Loucy (cell line): ENCODE data around the gene SOCS2.

ENCODE experiments used
- H2AFZ ChIP-seq: fragments of 200-600 bp; sonication (generic); 2 replicates; pipeline ENCODE4 v1.6.0; 2016; ENCODE audit warnings: antibody characterized with exemption, mild to moderate bottlenecking, low read length, moderate library complexity
- H3F3A ChIP-seq: fragments of 200-600 bp; 2 replicates; pipeline ENCODE4 v1.6.0; 2016; ENCODE audit warnings: antibody characterized with exemption, low read depth, mild to moderate bottlenecking
- H3K27me3 ChIP-seq: fragments of 200-600 bp; sonication (generic); 2 replicates; pipeline ENCODE4 v1.6.1; 2014; ENCODE audit warnings: low read length, mild to moderate bottlenecking; ENCODE audit not compliant: insufficient read depth, poor library complexity, severe bottlenecking
- H3K36me3 ChIP-seq: fragments of 200-600 bp; sonication (generic); 2 replicates; pipeline ENCODE4 v1.6.1; 2016; ENCODE audit warnings: low read length; ENCODE audit not compliant: insufficient read depth
- H3K4me1 ChIP-seq: fragments of 200-600 bp; sonication (generic); 2 replicates; pipeline ENCODE4 v1.5.1; 2014; ENCODE audit warnings: low read length, mild to moderate bottlenecking; ENCODE audit not compliant: insufficient read depth, poor library complexity, severe bottlenecking
- H3K4me2 ChIP-seq: fragments of 200-600 bp; sonication (generic); 2 replicates; pipeline ENCODE4 v1.6.0; 2014; ENCODE audit warnings: antibody characterized with exemption, low read length, low read depth, mild to moderate bottlenecking; ENCODE audit not compliant: poor library complexity, severe bottlenecking
- H3K4me3 ChIP-seq: fragments of 200-600 bp; sonication (generic); 2 replicates; pipeline ENCODE4 v1.5.1; 2014; ENCODE audit warnings: low read length, mild to moderate bottlenecking, mixed read lengths; ENCODE audit not compliant: poor library complexity, severe bottlenecking
- H3K79me2 ChIP-seq: fragments of 200-600 bp; sonication (generic); 2 replicates; pipeline ENCODE4 v1.6.1; 2014; ENCODE audit warnings: low read length; ENCODE audit not compliant: insufficient read depth
- H3K9ac ChIP-seq: fragments of 200-600 bp; sonication (generic); 2 replicates; pipeline ENCODE4 v1.6.0; 2014; ENCODE audit warnings: mild to moderate bottlenecking, low read depth, low read length, moderate library complexity; ENCODE audit not compliant: poor library complexity, severe bottlenecking
- H3K9me2 ChIP-seq: fragments of 200-600 bp; sonication (generic); replicated peaks from 2 replicates; pipeline ENCODE4 v1.6.1; 2016; ENCODE audit warnings: low read depth, low read length, mixed read lengths
- H3K9me3 ChIP-seq: fragments of 200-600 bp; sonication (generic); 2 replicates; pipeline ENCODE4 v1.6.1; 2014; ENCODE audit warnings: mild to moderate bottlenecking, antibody characterized with exemption, low read length, low read depth; ENCODE audit not compliant: insufficient read depth
- H4K20me1 ChIP-seq: fragments of 200-600 bp; sonication (generic); 2 replicates; pipeline ENCODE4 v1.6.0; 2014; ENCODE audit warnings: antibody characterized with exemption, low read length, mild to moderate bottlenecking; ENCODE audit not compliant: insufficient read depth, poor library complexity, severe bottlenecking
- EZH2phosphoT487 ChIP-seq: fragments of 200-600 bp; IDR thresholded peaks from 2 replicates; pipeline ENCODE4 v1.6.1; 2018; ENCODE audit warnings: antibody characterized with exemption, mild to moderate bottlenecking, moderate library complexity, borderline replicate concordance
- TF ChIP-seq, protein P1 (sequence below): fragments of 200-600 bp; sonication (generic); conservative IDR thresholded peaks from 2 replicates; pipeline ENCODE4 v1.5.1; 2014; ENCODE audit warnings: mild to moderate bottlenecking, antibody characterized with exemption, low read length

The SOCS2 gene

DNA sequence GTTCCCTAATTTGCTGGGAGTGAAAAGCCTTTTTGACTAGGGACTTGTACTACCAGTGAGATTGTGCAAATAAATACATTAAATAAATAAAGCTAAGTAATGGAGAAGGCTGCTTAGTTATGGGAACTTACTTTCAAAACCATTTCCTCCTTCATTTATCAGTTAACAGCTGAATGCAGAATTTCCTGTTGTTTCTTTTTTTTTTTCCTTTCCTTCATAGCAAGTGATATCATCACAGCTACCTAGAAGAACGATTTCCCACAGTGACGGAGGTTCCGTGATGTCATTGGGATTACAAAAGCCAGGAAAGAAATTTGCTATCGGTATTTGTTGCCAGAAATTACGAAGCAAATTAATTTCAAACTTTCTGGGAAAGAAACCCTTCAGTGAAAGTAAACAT, 42.1 kb upstream of the SOCS2 start:
- no peaks in the 10 kb centered on the region for H3K9me2 ChIP-seq
- no peaks in the 10 kb centered on the region for H3K27me3 ChIP-seq
- H3K4me1 ChIP-seq = peaks cover 15% of the 10 kb centered on the region
- no peaks in the 10 kb centered on the region for H3K36me3 ChIP-seq
- peak overlapping the region; percentile 46 for H3K9ac ChIP-seq
- no peaks in the 10 kb centered on the region for H3K9me3 ChIP-seq
- no peaks in the 10 kb centered on the region for H3K79me2 ChIP-seq
- H3K4me3 ChIP-seq = peak overlapping the region; percentile 26
- peak overlapping the region; percentile 69 for H3K4me2 ChIP-seq
- H3F3A ChIP-seq = no peaks in the 10 kb centered on the region
- H4K20me1 ChIP-seq = no peaks in the 10 kb centered on the region
- peak overlapping the region; percentile 71; the same call in 1 of the 2 replicates for H2AFZ ChIP-seq
- TF ChIP-seq, protein P1, sequence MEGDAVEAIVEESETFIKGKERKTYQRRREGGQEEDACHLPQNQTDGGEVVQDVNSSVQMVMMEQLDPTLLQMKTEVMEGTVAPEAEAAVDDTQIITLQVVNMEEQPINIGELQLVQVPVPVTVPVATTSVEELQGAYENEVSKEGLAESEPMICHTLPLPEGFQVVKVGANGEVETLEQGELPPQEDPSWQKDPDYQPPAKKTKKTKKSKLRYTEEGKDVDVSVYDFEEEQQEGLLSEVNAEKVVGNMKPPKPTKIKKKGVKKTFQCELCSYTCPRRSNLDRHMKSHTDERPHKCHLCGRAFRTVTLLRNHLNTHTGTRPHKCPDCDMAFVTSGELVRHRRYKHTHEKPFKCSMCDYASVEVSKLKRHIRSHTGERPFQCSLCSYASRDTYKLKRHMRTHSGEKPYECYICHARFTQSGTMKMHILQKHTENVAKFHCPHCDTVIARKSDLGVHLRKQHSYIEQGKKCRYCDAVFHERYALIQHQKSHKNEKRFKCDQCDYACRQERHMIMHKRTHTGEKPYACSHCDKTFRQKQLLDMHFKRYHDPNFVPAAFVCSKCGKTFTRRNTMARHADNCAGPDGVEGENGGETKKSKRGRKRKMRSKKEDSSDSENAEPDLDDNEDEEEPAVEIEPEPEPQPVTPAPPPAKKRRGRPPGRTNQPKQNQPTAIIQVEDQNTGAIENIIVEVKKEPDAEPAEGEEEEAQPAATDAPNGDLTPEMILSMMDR = no peak
- TF ChIP-seq EZH2phosphoT487 = no peak

DNA sequence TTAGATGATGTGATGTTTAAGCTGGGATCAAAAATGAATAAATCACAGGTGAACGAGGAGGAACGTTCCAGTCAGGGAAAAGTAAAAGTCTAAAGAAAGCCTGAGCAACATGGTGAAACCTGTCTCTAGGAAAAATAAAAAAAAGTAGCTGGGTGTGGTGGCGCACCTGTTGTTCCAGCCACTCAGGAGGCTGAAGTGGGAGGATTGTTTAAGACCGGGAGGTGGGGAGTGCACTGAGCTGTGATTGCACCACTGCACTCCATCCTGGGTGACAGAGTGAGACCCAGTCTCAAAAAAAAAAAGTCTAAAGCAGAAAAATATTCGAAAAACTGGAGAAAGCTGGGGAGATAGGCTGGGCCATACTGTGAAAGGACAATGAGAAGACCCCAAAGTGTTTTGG, 39.2 kb upstream of the SOCS2 start:
- no peaks in the 10 kb centered on the region for H3K9me3 ChIP-seq
- no peaks in the 10 kb centered on the region for H3K79me2 ChIP-seq
- H3K9me2 ChIP-seq = no peaks in the 10 kb centered on the region
- peaks cover 23% of the 10 kb centered on the region for H3K4me1 ChIP-seq
- H4K20me1 ChIP-seq = no peaks in the 10 kb centered on the region
- H3K27me3 ChIP-seq = no peaks in the 10 kb centered on the region
- no peaks in the 10 kb centered on the region for H3F3A ChIP-seq
- no peak overlapping the region for H2AFZ ChIP-seq
- TF ChIP-seq, protein P1 = no peak
- no peak for TF ChIP-seq EZH2phosphoT487
- H3K4me3 ChIP-seq = no peak overlapping the region
- no peak overlapping the region for H3K4me2 ChIP-seq
- H3K36me3 ChIP-seq = no peaks in the 10 kb centered on the region
- no peak overlapping the region for H3K9ac ChIP-seq

DNA sequence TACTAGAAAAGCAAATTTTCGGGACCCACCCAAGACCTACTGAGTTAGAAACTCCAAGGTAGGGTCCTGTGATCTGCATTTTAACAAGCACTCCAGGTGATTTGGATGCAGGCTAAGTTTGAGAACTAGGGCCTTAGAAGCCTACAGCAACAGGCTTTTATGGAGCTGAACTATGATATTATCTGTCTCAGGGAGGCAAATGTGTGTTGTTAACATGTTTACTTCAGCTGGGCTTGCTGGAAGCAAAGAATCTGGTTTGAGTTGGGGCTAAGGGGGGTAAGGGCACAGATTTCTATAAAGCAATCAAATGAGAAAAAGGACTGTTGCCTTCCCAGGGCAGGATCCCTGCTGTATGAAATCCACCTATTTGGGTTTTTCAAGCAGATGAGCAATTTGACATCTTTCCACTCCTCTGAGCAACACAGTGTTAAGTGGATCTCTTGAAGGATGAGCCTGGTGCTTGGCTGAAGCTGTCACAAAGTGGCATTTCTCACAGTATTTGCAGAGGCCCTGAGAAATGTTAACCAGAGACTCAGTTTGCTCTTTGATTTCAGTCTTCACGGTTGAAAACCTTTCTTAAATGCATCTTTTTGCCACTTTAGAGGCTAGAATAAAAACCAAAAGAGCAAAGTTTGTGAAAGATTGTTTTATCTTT, 36.2 kb upstream of the SOCS2 start:
- no peak overlapping the region for H2AFZ ChIP-seq
- no peak for TF ChIP-seq EZH2phosphoT487
- TF ChIP-seq, protein P1 = no peak
- no peak overlapping the region for H3K4me3 ChIP-seq

More for the DNA sequence above, 36.2 kb upstream of the SOCS2 start:
- H3K36me3 ChIP-seq = no peaks in the 10 kb centered on the region
- H3F3A ChIP-seq = no peaks in the 10 kb centered on the region
- no peaks in the 10 kb centered on the region for H3K9me3 ChIP-seq
- H3K9me2 ChIP-seq = no peaks in the 10 kb centered on the region
- H3K4me2 ChIP-seq = no peak overlapping the region
- H3K9ac ChIP-seq = no peak overlapping the region
- no peaks in the 10 kb centered on the region for H4K20me1 ChIP-seq
- H3K27me3 ChIP-seq = no peaks in the 10 kb centered on the region
- H3K79me2 ChIP-seq = no peaks in the 10 kb centered on the region
- H3K4me1 ChIP-seq = peaks cover 8% of the 10 kb centered on the region
